Stimulated activated CD4-positive, alpha-beta T cell treated with anti-CD3 and anti-CD28 coated beads, Interleukin-12 subunit alpha, Interleukin-12 subunit beta, amount 100 ng/mL, for 24 hours (primary cell): ENCODE measurements around the gene GPR3.
"Not testable (repeated sequence)": the region's sequence is repeated elsewhere in the genome, so short reads cannot be mapped to it uniquely, and the experiment has no call there.

Experiments used
- DNase-seq, 2 experiments: peaks; one replicate each; pipeline ENCODE4 v3.0.0-alpha.2; 2020; ENCODE audit warnings: low read depth in 2 of 2

The GPR3 gene

GRCh38 chr1:27427329-27427728 is 34.9 kb downstream of the GPR3 start:
- no peak for DNase-seq

DNA sequence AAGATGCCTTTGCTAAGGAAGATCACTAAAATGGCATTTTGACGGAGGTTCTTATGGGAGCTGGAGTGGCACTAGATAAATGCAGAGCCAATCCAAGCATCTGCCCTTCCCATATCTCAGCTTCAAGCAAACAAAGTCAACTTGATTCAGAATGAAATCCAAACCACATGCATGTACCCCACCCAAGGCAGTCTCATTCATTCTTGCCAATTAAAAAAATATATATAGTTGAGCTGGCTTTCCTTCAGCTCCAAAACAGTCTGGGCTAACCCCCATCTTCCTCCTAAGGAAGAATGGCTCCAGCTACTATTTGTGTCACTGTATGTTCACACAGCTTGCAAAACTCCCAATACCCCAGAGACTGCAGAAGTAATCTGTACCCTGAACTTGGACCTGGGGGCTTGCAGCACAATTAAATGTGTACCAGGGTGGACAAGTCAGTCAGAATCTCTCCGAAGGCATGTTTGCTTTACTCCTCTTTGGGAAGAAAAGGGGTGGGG is 35.4 kb downstream of the GPR3 start:
- no peak for DNase-seq

DNA sequence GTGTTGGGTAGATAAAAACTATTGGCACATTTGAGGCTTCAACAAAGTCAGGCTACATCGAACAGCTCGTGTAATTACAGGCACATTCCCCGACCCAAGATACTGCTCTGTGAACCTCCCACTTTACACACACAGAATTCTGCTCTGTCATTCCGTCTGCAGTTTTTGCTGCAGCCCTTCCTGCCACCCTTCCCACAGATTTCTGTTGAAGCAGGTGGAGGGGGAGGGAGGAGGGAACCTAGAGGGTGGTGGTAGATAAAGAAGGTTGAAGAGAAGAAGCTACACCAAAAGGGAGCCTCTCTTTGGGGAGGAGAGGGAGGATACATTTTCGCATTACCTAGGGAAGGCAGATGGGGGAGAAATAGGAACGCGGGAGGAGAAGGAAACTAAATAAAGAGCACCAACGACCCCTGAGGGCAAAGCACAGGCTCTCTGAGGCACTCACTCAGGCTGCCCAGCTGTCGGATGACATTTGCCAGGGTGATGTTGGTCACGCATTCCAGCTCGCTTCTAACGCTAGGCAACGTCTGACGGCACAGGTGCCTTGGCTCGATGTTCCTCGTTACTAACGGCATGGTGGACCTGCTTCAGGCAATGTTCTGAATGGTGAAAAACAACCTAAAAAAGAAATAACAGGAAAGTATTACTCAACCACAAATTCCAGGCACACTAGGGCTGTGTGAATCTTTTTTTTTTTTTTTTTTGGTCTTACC is 36.0 kb downstream of the GPR3 start:
- DNase-seq: peak in 1 of 2 experiments; percentile 9

DNA sequence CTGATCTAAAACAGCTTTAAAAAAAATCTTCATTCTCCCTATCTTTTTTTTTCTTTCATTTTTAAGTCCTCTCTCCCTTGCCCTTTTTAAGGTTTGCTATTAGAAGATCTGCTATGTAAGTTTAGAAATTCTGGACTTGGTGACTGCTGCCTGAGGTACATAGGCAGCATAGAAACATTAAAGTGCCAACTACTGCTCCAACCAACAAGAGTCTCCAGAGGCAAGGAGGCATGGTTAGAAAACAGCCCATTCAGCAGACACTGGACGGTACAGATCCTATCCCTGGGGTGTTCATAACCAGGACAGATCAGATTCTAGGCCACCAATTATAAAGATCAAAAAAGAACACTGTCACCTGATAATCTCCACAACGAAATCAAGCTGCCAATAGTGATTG is 36.6 kb downstream of the GPR3 start:
- DNase-seq: no peak

GRCh38 chr1:27430903-27431600 is 38.6 kb downstream of the GPR3 start:
- DNase-seq: no peak

DNA sequence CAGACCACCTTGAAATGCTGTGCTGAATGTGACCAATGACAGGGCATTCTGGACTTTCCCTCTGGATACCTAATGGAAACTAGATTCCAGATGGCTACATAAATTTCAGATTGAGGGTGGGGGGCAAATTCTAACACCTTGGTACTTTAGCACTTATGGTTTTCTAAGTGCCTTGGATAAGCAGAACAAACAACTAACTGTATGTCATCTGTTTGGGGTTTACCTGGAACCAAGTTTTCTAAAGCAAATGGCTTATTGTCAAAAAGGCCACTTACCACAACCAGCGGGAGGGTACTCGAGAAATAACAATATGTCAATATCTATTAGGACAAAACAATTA is 39.1 kb downstream of the GPR3 start:
- no peak for DNase-seq

DNA sequence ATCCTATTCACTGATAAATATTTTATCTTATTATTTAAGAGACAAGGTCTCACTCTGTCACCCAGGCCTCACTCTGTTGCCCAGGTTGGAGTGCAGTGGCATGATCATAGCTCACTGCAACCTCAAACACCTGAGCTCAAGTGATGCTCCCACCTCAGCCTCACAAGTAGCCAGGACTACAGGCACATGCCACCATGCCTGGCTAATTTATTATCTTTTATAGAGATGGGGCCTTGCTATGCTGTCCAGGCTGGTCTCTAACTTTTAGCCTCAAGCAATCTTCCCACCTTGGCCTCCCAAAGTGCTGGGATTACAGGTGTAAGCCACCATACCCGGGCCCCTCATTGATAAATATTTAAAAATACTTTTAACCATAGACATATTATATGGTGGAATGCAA is 40.3 kb downstream of the GPR3 start:
- DNase-seq: not testable (repeated sequence)

GRCh38 chr1:27433706-27434105 is 41.3 kb downstream of the GPR3 start:
- DNase-seq: no peak

DNA sequence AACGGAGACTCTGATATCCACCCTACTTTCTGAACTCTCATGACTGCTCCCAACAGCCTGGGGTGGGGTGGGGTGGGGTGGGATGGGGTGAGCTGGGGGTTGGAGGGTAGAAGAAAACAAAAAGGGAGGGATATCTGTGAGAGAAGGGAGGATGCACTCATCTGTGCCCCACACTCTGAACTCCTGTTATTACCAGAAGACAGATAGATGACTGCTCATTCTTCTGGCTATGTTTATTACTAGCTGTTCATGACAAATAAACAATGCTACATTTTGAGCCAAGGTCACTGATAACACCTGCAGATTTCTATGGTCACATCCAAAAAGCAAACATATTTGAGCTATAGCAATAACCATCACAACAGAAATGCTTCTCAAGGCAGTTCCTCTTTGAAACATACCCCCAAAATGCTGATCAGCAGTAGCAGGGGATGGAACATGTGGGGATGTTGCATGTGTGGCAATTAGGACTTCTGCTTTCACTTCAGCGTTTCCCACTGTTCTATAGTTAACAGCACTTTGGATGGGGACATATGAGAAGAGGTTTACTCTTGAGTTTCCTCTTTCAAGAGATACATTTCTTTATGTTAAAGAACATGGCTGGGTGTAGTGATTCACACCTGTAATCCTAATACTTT is 43.3 kb downstream of the GPR3 start:
- DNase-seq: no peak

DNA sequence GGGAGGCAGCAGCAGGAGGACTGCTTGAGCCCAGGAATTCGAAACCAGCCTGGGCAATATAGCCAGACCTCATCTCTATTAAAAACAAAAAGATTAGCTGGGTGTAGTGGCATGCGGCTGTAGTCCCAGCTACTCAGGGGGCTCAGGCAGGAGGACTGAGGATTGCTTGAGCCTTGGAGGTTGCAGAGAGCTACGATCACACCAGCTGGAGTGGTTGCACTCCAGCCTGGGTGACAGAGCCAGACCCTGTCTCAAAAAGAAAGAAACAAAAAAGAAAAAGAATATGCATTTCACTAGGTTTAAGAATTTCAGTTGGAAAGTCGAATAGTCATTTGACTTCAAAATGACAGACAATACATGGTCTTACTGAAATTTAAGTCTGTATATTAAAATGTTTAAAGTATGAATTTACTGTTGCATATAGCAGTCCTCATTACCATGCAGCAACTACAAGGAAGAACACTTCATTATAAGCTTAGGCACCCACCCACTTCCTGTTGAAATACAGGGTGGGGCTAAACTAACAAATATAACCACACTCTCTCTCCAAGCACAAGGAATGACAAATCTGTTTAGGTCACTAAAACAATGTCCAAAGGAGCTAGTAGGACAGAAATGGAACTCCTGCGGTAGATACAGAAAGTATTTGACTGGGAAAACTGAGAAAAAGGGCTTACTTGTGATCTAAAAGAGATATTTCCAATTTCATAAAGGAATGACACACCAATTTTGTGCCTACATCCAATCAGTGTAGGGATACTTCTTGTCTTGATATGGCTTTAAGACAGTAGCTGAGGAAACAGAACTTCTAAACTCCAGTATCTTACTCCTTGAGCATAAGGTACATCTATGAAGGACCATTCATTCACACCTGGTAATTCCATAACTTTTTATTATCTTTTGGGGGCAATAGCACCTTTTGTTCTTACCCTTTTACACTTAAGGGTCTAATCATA is 44.1 kb downstream of the GPR3 start:
- DNase-seq: no peak

- DNase-seq: no peak
Observed at GRCh38 chr1:27438621-27439061, 46.2 kb downstream of the GPR3 start.

DNA sequence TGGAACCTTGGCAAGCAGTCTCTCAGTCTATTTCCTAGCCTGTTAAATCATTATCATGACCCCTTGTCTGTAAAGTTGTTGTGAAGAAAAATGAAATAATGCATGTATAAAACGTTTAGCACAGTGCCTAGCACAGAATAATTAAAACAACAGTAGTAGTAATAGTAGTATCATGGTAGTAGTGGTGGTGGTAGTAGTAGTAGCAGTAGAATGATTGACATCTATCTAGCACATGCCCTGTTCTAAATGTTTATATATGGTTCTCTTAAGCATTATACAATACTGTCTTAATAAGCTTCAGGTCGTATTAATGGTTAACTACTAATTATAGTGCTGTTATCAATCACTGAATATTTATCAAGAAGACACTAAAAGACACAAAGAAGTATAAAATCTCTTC is 46.7 kb downstream of the GPR3 start:
- DNase-seq: no peak

- DNase-seq: no peak
Observed at GRCh38 chr1:27444632-27445031, 52.2 kb downstream of the GPR3 start.
